ENCODE results near the gene CNTNAP5. TPM values are rescaled to one million over a fixed set of nuclear protein-coding genes. Genes with fewer than 3 reads are reported as not detected.

CNTNAP5 gene
- total RNA-seq, 3 donors from 2014 or later (not counting 1 experiment from before 2014, with no cell fraction given), result not detected

DNA sequence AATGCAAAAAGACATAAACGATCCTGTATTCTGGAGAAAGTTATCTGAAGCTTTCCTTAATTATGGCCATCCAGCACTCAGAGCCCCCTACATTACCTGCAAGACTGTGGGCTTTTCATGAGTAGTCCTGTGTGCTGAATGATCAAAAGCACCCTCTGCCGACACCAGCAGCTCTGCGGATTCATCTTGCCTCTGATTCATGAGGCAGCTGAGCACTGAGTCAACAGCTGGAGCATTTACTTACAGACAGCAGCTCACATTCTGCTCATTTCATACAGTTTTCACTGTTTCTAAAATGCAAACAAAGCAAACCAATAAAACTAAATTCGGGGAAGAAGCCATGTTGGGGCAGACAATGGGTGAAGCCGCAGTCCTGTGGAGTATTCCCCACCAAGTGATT, 886.5 kb downstream of the CNTNAP5 start:
- Histone ChIP-seq H3K27me3 (ENCODE audit: control insufficient read depth, insufficient read depth, low read length) (no peaks in the 10 kb centered on the region), H3K27ac (ENCODE audit: low read length) (no peak overlapping the region), H3K4me1 (ENCODE audit: control insufficient read depth, insufficient read depth, low read length) (no peaks in the 10 kb centered on the region), H3K9me3 (ENCODE audit: control insufficient read depth, insufficient read depth, low read length) (peaks cover 3% of the 10 kb centered on the region), H3K4me3 (ENCODE audit: low read length) (no peak overlapping the region), H3K36me3 (ENCODE audit: control insufficient read depth, insufficient read depth, low read length) (no peaks in the 10 kb centered on the region)
- no peak for ATAC-seq
- TF ChIP-seq, protein P1, sequence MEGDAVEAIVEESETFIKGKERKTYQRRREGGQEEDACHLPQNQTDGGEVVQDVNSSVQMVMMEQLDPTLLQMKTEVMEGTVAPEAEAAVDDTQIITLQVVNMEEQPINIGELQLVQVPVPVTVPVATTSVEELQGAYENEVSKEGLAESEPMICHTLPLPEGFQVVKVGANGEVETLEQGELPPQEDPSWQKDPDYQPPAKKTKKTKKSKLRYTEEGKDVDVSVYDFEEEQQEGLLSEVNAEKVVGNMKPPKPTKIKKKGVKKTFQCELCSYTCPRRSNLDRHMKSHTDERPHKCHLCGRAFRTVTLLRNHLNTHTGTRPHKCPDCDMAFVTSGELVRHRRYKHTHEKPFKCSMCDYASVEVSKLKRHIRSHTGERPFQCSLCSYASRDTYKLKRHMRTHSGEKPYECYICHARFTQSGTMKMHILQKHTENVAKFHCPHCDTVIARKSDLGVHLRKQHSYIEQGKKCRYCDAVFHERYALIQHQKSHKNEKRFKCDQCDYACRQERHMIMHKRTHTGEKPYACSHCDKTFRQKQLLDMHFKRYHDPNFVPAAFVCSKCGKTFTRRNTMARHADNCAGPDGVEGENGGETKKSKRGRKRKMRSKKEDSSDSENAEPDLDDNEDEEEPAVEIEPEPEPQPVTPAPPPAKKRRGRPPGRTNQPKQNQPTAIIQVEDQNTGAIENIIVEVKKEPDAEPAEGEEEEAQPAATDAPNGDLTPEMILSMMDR (IDR thresholded peaks at IDR 0.05), result no peak
- Mint-ChIP-seq H3K27ac (no peak overlapping the region), H3K27me3 (ENCODE audit: low read depth in 2 of 2) (no peaks in the 10 kb centered on the region), H3K9me3 (peaks cover 10 to 16% of the 10 kb centered on the region in 2 donors), H3K36me3 (no peaks in the 10 kb centered on the region), H3K4me3 (no peak overlapping the region), H3K4me1 (no peaks in the 10 kb centered on the region)
- WGBS (ENCODE audit: insufficient coverage), result 82% methylated on average over 5 of the region's 5 CpGs
- intact Hi-C loops (cut with micrococcal nuclease), result no loop called here
- DNase-seq, result no peak

DNA sequence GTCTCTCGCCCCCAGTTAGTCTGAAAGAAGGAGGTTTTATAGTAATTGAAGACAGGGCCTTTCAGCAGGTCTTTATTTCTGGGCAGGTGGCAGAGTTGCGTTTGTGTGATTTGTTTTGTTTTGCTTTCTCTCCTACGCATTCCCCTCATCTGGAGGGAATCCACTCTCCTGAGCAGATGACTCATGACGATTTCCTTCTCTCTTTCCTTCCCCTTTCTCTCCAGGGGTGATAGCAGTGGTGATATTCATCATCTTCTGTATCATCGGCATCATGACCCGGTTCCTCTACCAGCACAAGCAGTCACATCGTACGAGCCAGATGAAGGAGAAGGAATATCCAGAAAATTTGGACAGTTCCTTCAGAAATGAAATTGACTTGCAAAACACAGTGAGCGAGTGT, 888.8 kb downstream of the CNTNAP5 start:
- Mint-ChIP-seq H3K27me3 (ENCODE audit: low read depth in 2 of 2) (no peaks in the 10 kb centered on the region), H3K27ac (no peak overlapping the region), H3K4me3 (no peak overlapping the region), H3K4me1 (no peaks in the 10 kb centered on the region), H3K36me3 (no peaks in the 10 kb centered on the region), H3K9me3 (peaks cover 19 to 20% of the 10 kb centered on the region in 2 donors)
- H3K4me3 ChIP-seq (ENCODE audit: low read length), result no peak overlapping the region
- H3K27me3 ChIP-seq (ENCODE audit: control insufficient read depth, insufficient read depth, low read length), result no peaks in the 10 kb centered on the region
- intact Hi-C loops (cut with micrococcal nuclease), result no loop called here
- TF ChIP-seq, protein P1 (IDR thresholded peaks at IDR 0.05), result no peak
- no peak for ATAC-seq
- no peak overlapping the region for H3K27ac ChIP-seq (ENCODE audit: low read length)
- peaks cover 5% of the 10 kb centered on the region for H3K9me3 ChIP-seq (ENCODE audit: control insufficient read depth, insufficient read depth, low read length)
- 80% methylated on average over 9 of the region's 9 CpGs for WGBS (ENCODE audit: insufficient coverage)
- H3K36me3 ChIP-seq (ENCODE audit: control insufficient read depth, insufficient read depth, low read length), result no peaks in the 10 kb centered on the region
- no peak for DNase-seq
- no peaks in the 10 kb centered on the region for H3K4me1 ChIP-seq (ENCODE audit: control insufficient read depth, insufficient read depth, low read length)

DNA sequence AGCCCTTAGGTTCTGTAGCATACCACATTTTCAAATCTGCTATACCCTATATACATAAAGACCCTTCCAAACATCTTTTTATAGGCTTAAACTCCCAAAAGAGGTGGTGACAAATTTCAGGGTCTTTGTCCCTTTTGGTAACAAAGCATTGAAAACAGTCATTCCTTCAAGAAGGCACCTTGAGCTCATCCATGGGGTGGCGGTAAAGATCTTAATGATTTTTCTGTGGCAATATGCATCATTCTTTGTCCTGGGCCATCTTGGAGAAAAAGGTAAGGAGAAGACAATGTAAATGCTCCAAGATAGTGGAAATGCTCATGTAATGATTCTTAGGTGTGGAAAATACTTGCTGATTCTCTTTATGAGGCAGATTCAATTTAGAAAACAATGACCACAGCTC, 890.5 kb downstream of the CNTNAP5 start:
- Mint-ChIP-seq H3K27me3 (ENCODE audit: low read depth in 2 of 2) (no peaks in the 10 kb centered on the region), H3K27ac (no peak overlapping the region), H3K4me1 (no peaks in the 10 kb centered on the region), H3K4me3 (no peak overlapping the region), H3K36me3 (no peaks in the 10 kb centered on the region), H3K9me3 (peaks cover 14 to 17% of the 10 kb centered on the region in 2 donors)
- no peaks in the 10 kb centered on the region for H3K27me3 ChIP-seq (ENCODE audit: control insufficient read depth, insufficient read depth, low read length)
- intact Hi-C loops (cut with micrococcal nuclease), result no loop called here
- peaks cover 5% of the 10 kb centered on the region for H3K9me3 ChIP-seq (ENCODE audit: control insufficient read depth, insufficient read depth, low read length)
- no peak overlapping the region for H3K27ac ChIP-seq (ENCODE audit: low read length)
- ATAC-seq (no peak), DNase-seq (no peak)
- H3K36me3 ChIP-seq (ENCODE audit: control insufficient read depth, insufficient read depth, low read length), result no peaks in the 10 kb centered on the region
- TF ChIP-seq, protein P1 (IDR thresholded peaks at IDR 0.05), result no peak
- H3K4me3 ChIP-seq (ENCODE audit: low read length), result no peak overlapping the region
- H3K4me1 ChIP-seq (ENCODE audit: control insufficient read depth, insufficient read depth, low read length), result no peaks in the 10 kb centered on the region
- WGBS (ENCODE audit: insufficient coverage), result 95% methylated on average over 1 of the region's 1 CpG

DNA sequence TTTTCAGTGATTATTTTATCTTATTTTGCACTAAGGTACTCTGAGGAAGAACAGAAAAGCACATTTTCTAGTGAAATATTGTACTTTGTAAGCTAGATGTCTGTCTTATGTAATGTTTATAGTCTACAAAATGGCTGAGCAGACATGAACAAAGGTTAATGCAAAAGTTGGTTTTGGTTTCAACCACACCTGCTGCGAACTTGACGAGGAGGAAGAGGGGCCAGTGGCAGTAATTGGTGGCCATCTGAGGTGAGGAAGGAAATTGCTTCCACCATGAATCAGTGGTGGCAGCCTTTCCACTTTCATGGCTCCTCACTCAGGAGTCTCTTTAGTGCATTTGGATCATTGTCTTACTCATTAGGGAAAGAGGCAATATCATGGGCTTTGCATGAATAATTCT, 894.2 kb downstream of the CNTNAP5 start:
- DNase-seq (no peak), ATAC-seq (no peak)
- H3K4me1 Mint-ChIP-seq, result no peaks in the 10 kb centered on the region
- peaks cover 14 to 28% of the 10 kb centered on the region in 2 donors for H3K9me3 Mint-ChIP-seq
- H3K27ac ChIP-seq (ENCODE audit: low read length), result no peak overlapping the region
- H3K36me3 Mint-ChIP-seq, result no peaks in the 10 kb centered on the region
- H3K36me3 ChIP-seq (ENCODE audit: control insufficient read depth, insufficient read depth, low read length), result no peaks in the 10 kb centered on the region
- no peaks in the 10 kb centered on the region for H3K4me1 ChIP-seq (ENCODE audit: control insufficient read depth, insufficient read depth, low read length)
- TF ChIP-seq, protein P1 (IDR thresholded peaks at IDR 0.05), result no peak
- WGBS (ENCODE audit: insufficient coverage), result 81% methylated on average over 2 of the region's 2 CpGs
- H3K9me3 ChIP-seq (ENCODE audit: control insufficient read depth, insufficient read depth, low read length), result peaks cover 5% of the 10 kb centered on the region
- no peaks in the 10 kb centered on the region for H3K27me3 ChIP-seq (ENCODE audit: control insufficient read depth, insufficient read depth, low read length)
- no peak overlapping the region for H3K27ac Mint-ChIP-seq
- H3K4me3 Mint-ChIP-seq, result no peak overlapping the region
- no peaks in the 10 kb centered on the region for H3K27me3 Mint-ChIP-seq (ENCODE audit: low read depth in 2 of 2)
- intact Hi-C loops (cut with micrococcal nuclease), result no loop called here
- H3K4me3 ChIP-seq (ENCODE audit: low read length), result no peak overlapping the region

Data from natural killer cell (primary cell).